ENCODE results near the gene HLA-DQB1.

The HLA-DQB1 gene

DNA sequence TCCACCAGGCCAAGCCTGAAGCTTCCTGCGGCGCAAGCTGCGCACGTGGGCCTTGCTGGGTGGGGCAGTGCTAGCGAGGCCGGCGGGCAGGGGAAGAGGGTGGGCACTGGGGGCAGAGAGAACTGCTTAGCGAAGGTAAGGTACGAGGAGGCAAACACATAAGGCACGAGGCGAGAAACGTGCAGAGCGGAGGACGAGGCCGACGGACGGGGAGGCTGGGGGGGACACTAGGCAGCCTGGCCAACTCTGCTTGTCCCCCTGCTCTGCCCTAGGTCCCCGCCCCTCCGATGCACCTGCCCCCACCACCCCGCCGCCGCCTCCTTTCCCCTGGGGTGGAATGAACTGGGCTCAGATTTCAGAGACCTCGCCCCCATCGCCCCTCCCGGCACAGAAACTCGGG, 2.1 kb downstream of the HLA-DQB1 start:
- H3K79me1 ChIP-seq (replicated peaks; ENCODE audit: low read length, poor library complexity, severe bottlenecking): no peaks in the 10 kb centered on the region
- no peak overlapping the region for H3K27ac ChIP-seq (ENCODE audit: low read length, poor library complexity, severe bottlenecking)
- no peaks in the 10 kb centered on the region for H3K4me1 ChIP-seq (ENCODE audit: control insufficient read depth, insufficient read depth, low read depth, low read length)
- no peak overlapping the region for H2BK12ac ChIP-seq (ENCODE audit: low read length in 2 of 2)
- H3K9me3 ChIP-seq (ENCODE audit: control insufficient read depth, low read length): no peaks in the 10 kb centered on the region
- H3K23ac ChIP-seq (ENCODE audit: low read length in 2 of 2): no peak overlapping the region
- 28% methylated on average over 15 of the region's 26 CpGs for WGBS
- no peak overlapping the region for H2BK15ac ChIP-seq (ENCODE audit: low read depth, poor library complexity, severe bottlenecking)
- no peak overlapping the region for H2BK120ac ChIP-seq (ENCODE audit: low read depth, low read length)
- no peak overlapping the region for H2AFZ ChIP-seq (ENCODE audit: low read depth, low read length)
- H2BK5ac ChIP-seq (ENCODE audit: low read depth, low read length, poor library complexity, severe bottlenecking): no peak overlapping the region
- H4K8ac ChIP-seq (ENCODE audit: low read length): no peak overlapping the region
- no peak overlapping the region for H3K4ac ChIP-seq (ENCODE audit: low read depth in 1 of 2, low read length in 2 of 2)
- no peak overlapping the region for H3K9ac ChIP-seq (ENCODE audit: low read length)
- no peak overlapping the region for H3K14ac ChIP-seq (ENCODE audit: low read length in 2 of 2)
- H3K4me2 ChIP-seq (ENCODE audit: low read length, poor library complexity, severe bottlenecking): no peak overlapping the region
- no peak for DNase-seq
- H4K91ac ChIP-seq (ENCODE audit: low read length): no peak overlapping the region
- peak overlapping the region in 1 of 2 experiments; percentile 71 for H3K4me3 ChIP-seq (ENCODE audit: insufficient read depth in 1 of 2, low read depth in 1 of 2, low read length in 2 of 2)
- H3K36me3 ChIP-seq (ENCODE audit: control insufficient read depth in 1 of 2, insufficient read depth in 2 of 2, low read depth in 1 of 2, low read length in 2 of 2): no peaks in the 10 kb centered on the region
- H2AK5ac ChIP-seq (ENCODE audit: low read length, severe bottlenecking): no peak overlapping the region
- peaks cover 4 to 49% of the 10 kb centered on the region in 2 experiments for H3K27me3 ChIP-seq (ENCODE audit: control insufficient read depth in 1 of 2, insufficient read depth in 1 of 2, low read length in 2 of 2)
- no peak overlapping the region for H3K18ac ChIP-seq (ENCODE audit: low read depth in 1 of 2, low read length in 2 of 2)

- Histone ChIP-seq H3K14ac (ENCODE audit: low read length in 2 of 2) (no peak overlapping the region), H3K9me3 (ENCODE audit: control insufficient read depth, low read length) (no peaks in the 10 kb centered on the region), H3K79me1 (replicated peaks; ENCODE audit: low read length, poor library complexity, severe bottlenecking) (no peaks in the 10 kb centered on the region), H3K4me2 (ENCODE audit: low read length, poor library complexity, severe bottlenecking) (no peak overlapping the region), H3K27me3 (ENCODE audit: control insufficient read depth in 1 of 2, insufficient read depth in 1 of 2, low read length in 2 of 2) (peaks cover 4 to 50% of the 10 kb centered on the region in 2 experiments), H3K18ac (ENCODE audit: low read depth in 1 of 2, low read length in 2 of 2) (no peak overlapping the region), H2AFZ (ENCODE audit: low read depth, low read length) (no peak overlapping the region), H3K27ac (ENCODE audit: low read length, poor library complexity, severe bottlenecking) (no peak overlapping the region), H2BK15ac (ENCODE audit: low read depth, poor library complexity, severe bottlenecking) (no peak overlapping the region), H2BK12ac (ENCODE audit: low read length in 2 of 2) (no peak overlapping the region), H3K23ac (ENCODE audit: low read length in 2 of 2) (no peak overlapping the region), H3K36me3 (ENCODE audit: control insufficient read depth in 1 of 2, insufficient read depth in 2 of 2, low read depth in 1 of 2, low read length in 2 of 2) (no peaks in the 10 kb centered on the region), H3K4me3 (ENCODE audit: insufficient read depth in 1 of 2, low read depth in 1 of 2, low read length in 2 of 2) (no peak overlapping the region), H4K8ac (ENCODE audit: low read length) (no peak overlapping the region), H3K9ac (ENCODE audit: low read length) (no peak overlapping the region), H4K91ac (ENCODE audit: low read length) (no peak overlapping the region), H3K4me1 (ENCODE audit: control insufficient read depth, insufficient read depth, low read depth, low read length) (no peaks in the 10 kb centered on the region), H2BK5ac (ENCODE audit: low read depth, low read length, poor library complexity, severe bottlenecking) (no peak overlapping the region), H3K4ac (ENCODE audit: low read depth in 1 of 2, low read length in 2 of 2) (no peak overlapping the region), H2BK120ac (ENCODE audit: low read depth, low read length) (no peak overlapping the region), H2AK5ac (ENCODE audit: low read length, severe bottlenecking) (no peak overlapping the region)
- 28% methylated on average over 4 of the region's 5 CpGs for WGBS
- no peak for DNase-seq
Observed at GRCh38 chr6:32662836-32663235, 3.6 kb downstream of the HLA-DQB1 start.

DNA sequence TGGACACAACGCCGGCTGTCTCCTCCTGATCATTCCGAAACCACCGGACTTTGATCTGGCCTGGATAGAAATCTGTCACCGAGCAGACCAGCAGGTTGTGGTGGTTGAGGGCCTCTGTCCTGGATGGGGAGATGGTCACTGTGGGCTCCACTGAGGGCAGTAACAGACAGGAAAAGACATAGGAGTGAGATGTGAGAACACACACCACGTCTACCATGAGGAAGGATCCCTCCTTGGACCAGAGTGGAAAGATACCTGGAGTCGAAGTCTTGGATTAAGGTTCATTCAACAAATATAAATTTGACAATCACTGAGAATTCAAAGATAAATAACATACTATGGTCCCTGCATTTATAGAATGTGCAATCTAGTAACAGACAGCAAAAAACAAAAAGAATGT, 4.4 kb downstream of the HLA-DQB1 start:
- Histone ChIP-seq H3K79me1 (replicated peaks; ENCODE audit: low read length, poor library complexity, severe bottlenecking) (no peaks in the 10 kb centered on the region), H3K18ac (ENCODE audit: low read depth in 1 of 2, low read length in 2 of 2) (no peak overlapping the region), H3K4me2 (ENCODE audit: low read length, poor library complexity, severe bottlenecking) (no peak overlapping the region), H2AFZ (ENCODE audit: low read depth, low read length) (no peak overlapping the region), H3K9me3 (ENCODE audit: control insufficient read depth, low read length) (no peaks in the 10 kb centered on the region), H2BK5ac (ENCODE audit: low read depth, low read length, poor library complexity, severe bottlenecking) (no peak overlapping the region), H4K91ac (ENCODE audit: low read length) (no peak overlapping the region), H3K4me1 (ENCODE audit: control insufficient read depth, insufficient read depth, low read depth, low read length) (no peaks in the 10 kb centered on the region), H4K8ac (ENCODE audit: low read length) (no peak overlapping the region), H3K36me3 (ENCODE audit: control insufficient read depth in 1 of 2, insufficient read depth in 2 of 2, low read depth in 1 of 2, low read length in 2 of 2) (no peaks in the 10 kb centered on the region), H3K27me3 (ENCODE audit: control insufficient read depth in 1 of 2, insufficient read depth in 1 of 2, low read length in 2 of 2) (peaks cover 4 to 44% of the 10 kb centered on the region in 2 experiments), H3K4me3 (ENCODE audit: insufficient read depth in 1 of 2, low read depth in 1 of 2, low read length in 2 of 2) (no peak overlapping the region), H3K4ac (ENCODE audit: low read depth in 1 of 2, low read length in 2 of 2) (no peak overlapping the region), H2AK5ac (ENCODE audit: low read length, severe bottlenecking) (no peak overlapping the region), H3K9ac (ENCODE audit: low read length) (no peak overlapping the region), H2BK12ac (ENCODE audit: low read length in 2 of 2) (no peak overlapping the region), H2BK15ac (ENCODE audit: low read depth, poor library complexity, severe bottlenecking) (no peak overlapping the region), H3K14ac (ENCODE audit: low read length in 2 of 2) (no peak overlapping the region), H3K27ac (ENCODE audit: low read length, poor library complexity, severe bottlenecking) (no peak overlapping the region), H3K23ac (ENCODE audit: low read length in 2 of 2) (no peak overlapping the region), H2BK120ac (ENCODE audit: low read depth, low read length) (no peak overlapping the region)
- WGBS: 75% methylated on average over 4 of the region's 7 CpGs
- DNase-seq: no peak

DNA sequence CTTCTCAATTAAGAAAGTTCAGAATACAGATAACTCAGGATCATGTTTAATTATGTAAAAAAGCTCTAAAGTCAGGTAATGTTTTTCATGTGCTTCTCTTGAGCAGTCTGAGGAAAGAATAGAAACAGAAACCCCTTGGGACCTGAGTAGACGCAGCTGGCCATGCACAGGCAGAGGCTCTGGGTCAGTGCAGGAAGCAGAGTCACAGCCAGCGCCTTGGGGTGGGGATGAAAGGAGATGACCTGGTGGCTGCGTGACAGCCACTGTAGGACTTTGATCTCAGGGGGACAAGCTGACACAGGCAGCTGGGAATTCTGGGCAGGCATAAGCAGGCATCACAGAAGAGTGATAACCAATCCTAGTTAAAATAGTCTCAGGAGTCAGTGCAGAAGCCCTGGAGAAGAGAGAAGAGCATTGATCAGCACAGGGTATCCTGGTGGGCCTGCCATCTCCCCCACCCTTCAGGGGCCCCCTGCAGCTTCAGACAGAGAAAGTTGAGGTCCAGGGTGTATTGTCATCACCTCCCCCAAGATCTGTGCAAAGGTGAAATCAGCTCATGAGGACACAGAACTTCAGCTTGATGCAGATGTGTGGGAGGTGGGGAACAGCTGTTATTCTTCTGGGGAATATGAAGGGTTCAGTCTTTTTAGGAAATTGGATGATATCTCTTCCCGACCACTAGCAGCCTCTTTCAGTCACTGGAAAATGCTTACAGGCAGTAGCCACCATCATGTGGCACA, 6.4 kb downstream of the HLA-DQB1 start:
- no peak for DNase-seq
- 63% methylated on average over 4 of the region's 4 CpGs for WGBS

More for the DNA sequence above, 6.4 kb downstream of the HLA-DQB1 start:
- no peak overlapping the region for H3K4ac ChIP-seq (ENCODE audit: low read depth in 1 of 2, low read length in 2 of 2)
- no peak overlapping the region for H3K27ac ChIP-seq (ENCODE audit: low read length, poor library complexity, severe bottlenecking)
- H3K79me1 ChIP-seq (replicated peaks; ENCODE audit: low read length, poor library complexity, severe bottlenecking): no peaks in the 10 kb centered on the region
- no peak overlapping the region for H3K4me2 ChIP-seq (ENCODE audit: low read length, poor library complexity, severe bottlenecking)
- H3K14ac ChIP-seq (ENCODE audit: low read length in 2 of 2): no peak overlapping the region
- H2BK5ac ChIP-seq (ENCODE audit: low read depth, low read length, poor library complexity, severe bottlenecking): no peak overlapping the region
- no peak overlapping the region for H2AFZ ChIP-seq (ENCODE audit: low read depth, low read length)
- no peak overlapping the region for H4K8ac ChIP-seq (ENCODE audit: low read length)
- H2BK120ac ChIP-seq (ENCODE audit: low read depth, low read length): no peak overlapping the region
- no peak overlapping the region for H2AK5ac ChIP-seq (ENCODE audit: low read length, severe bottlenecking)
- H3K4me1 ChIP-seq (ENCODE audit: control insufficient read depth, insufficient read depth, low read depth, low read length): no peaks in the 10 kb centered on the region
- H3K9ac ChIP-seq (ENCODE audit: low read length): no peak overlapping the region
- H3K9me3 ChIP-seq (ENCODE audit: control insufficient read depth, low read length): no peaks in the 10 kb centered on the region
- H3K36me3 ChIP-seq (ENCODE audit: control insufficient read depth in 1 of 2, insufficient read depth in 2 of 2, low read depth in 1 of 2, low read length in 2 of 2): no peaks in the 10 kb centered on the region
- no peak overlapping the region for H3K4me3 ChIP-seq (ENCODE audit: insufficient read depth in 1 of 2, low read depth in 1 of 2, low read length in 2 of 2)
- no peak overlapping the region for H3K18ac ChIP-seq (ENCODE audit: low read depth in 1 of 2, low read length in 2 of 2)
- H3K27me3 ChIP-seq (ENCODE audit: control insufficient read depth in 1 of 2, insufficient read depth in 1 of 2, low read length in 2 of 2): peaks cover 4 to 27% of the 10 kb centered on the region in 2 experiments
- no peak overlapping the region for H2BK15ac ChIP-seq (ENCODE audit: low read depth, poor library complexity, severe bottlenecking)
- H2BK12ac ChIP-seq (ENCODE audit: low read length in 2 of 2): no peak overlapping the region
- H3K23ac ChIP-seq (ENCODE audit: low read length in 2 of 2): no peak overlapping the region
- H4K91ac ChIP-seq (ENCODE audit: low read length): no peak overlapping the region
